ENCODE measurements around the gene SLIT3. TPM values are rescaled to one million over a fixed set of nuclear protein-coding genes. Genes with fewer than 3 reads are reported as not detected.

Gene SLIT3
- total and polyA plus RNA-seq, 4 donors = 4.6 to 48.5 (median 19.8) TPM

DNA sequence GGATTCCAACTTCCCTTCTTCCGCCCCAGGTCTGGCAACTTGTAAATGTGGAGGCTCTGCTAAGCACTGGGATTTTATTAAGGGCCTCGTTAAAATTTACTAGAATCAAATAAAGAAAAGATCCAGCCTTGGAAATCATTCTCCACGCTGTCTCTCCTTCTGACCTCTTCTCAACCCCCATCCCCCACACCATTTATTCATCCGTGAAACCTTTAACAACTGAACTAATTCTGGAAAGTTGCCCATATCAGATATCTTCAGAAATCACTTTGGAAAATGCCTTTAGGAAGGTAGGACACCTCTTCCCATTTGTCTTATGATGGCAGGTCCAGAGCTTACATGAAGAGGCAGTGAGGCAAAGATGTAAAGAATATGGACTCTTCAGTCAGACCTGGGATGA is 288.5 kb downstream of the SLIT3 start:
- Histone ChIP-seq H3K9me3 (ENCODE audit: control insufficient read depth in 4 of 4, insufficient read depth in 3 of 4, low read length in 3 of 4) (no peaks in the 10 kb centered on the region), H3K27me3 (ENCODE audit: control insufficient read depth in 3 of 3, insufficient read depth in 3 of 3, low read length in 2 of 3) (no peaks in the 10 kb centered on the region), H3K4me1 (ENCODE audit: control insufficient read depth in 5 of 5, insufficient read depth in 5 of 5, low read length in 5 of 5) (peaks cover 0 to 10% (median 2%) of the 10 kb centered on the region in 5 donors), H3K9ac (ENCODE audit: insufficient read depth in 1 of 2, low read length in 2 of 2) (no peak overlapping the region), H3K36me3 (ENCODE audit: control insufficient read depth in 4 of 4, insufficient read depth in 4 of 4, low read length in 4 of 4) (no peaks in the 10 kb centered on the region), H3K27ac (ENCODE audit: low read depth in 1 of 2, low read length in 1 of 2) (no peak overlapping the region), H3K4me3 (no peak overlapping the region)
- ATAC-seq (ENCODE audit: insufficient read depth, low FRiP score) (no peak), DNase-seq (no peak)
- 58 to 76% methylated on average over 4 of the region's 4 CpGs for WGBS, 2 donors
- TF ChIP-seq, protein P1, sequence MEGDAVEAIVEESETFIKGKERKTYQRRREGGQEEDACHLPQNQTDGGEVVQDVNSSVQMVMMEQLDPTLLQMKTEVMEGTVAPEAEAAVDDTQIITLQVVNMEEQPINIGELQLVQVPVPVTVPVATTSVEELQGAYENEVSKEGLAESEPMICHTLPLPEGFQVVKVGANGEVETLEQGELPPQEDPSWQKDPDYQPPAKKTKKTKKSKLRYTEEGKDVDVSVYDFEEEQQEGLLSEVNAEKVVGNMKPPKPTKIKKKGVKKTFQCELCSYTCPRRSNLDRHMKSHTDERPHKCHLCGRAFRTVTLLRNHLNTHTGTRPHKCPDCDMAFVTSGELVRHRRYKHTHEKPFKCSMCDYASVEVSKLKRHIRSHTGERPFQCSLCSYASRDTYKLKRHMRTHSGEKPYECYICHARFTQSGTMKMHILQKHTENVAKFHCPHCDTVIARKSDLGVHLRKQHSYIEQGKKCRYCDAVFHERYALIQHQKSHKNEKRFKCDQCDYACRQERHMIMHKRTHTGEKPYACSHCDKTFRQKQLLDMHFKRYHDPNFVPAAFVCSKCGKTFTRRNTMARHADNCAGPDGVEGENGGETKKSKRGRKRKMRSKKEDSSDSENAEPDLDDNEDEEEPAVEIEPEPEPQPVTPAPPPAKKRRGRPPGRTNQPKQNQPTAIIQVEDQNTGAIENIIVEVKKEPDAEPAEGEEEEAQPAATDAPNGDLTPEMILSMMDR (IDR thresholded peaks at IDR 0.05; ENCODE audit: control extremely low read depth, extremely low read depth) = no peak

DNA sequence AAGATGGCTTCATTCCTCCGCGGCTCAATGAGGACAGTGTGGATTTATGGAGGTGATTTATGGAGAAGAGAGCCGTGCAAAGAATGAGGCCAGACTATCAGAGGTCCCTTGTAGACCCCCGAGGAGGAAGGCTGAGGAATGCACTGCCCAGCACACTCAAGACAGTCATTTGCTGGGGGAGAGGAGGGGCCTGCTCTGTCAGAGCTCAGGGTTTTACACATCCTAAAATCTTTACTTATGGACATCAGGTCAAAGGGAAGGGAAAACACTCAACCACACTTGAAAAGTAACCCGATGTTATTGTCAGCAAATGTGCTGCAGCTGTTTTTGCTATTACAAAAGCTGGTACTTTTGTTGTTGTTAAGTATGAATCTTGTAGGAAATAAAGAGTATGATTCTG is 289.5 kb downstream of the SLIT3 start:
- WGBS, 2 donors = 52 to 69% methylated on average over 5 of the region's 5 CpGs
- DNase-seq (peak in 2 of 3 donors; percentile 67 to 74), ATAC-seq (ENCODE audit: insufficient read depth, low FRiP score) (no peak)
- Histone ChIP-seq H3K9ac (ENCODE audit: insufficient read depth in 1 of 2, low read length in 2 of 2) (no peak overlapping the region), H3K4me3 (no peak overlapping the region), H3K27ac (ENCODE audit: low read depth in 1 of 2, low read length in 1 of 2) (no peak overlapping the region), H3K36me3 (ENCODE audit: control insufficient read depth in 4 of 4, insufficient read depth in 4 of 4, low read length in 4 of 4) (no peaks in the 10 kb centered on the region), H3K9me3 (ENCODE audit: control insufficient read depth in 4 of 4, insufficient read depth in 3 of 4, low read length in 3 of 4) (no peaks in the 10 kb centered on the region), H3K27me3 (ENCODE audit: control insufficient read depth in 3 of 3, insufficient read depth in 3 of 3, low read length in 2 of 3) (no peaks in the 10 kb centered on the region), H3K4me1 (ENCODE audit: control insufficient read depth in 5 of 5, insufficient read depth in 5 of 5, low read length in 5 of 5) (peaks cover 0 to 10% (median 3%) of the 10 kb centered on the region in 5 donors)
- TF ChIP-seq, protein P1 (IDR thresholded peaks at IDR 0.05; ENCODE audit: control extremely low read depth, extremely low read depth) = no peak

DNA sequence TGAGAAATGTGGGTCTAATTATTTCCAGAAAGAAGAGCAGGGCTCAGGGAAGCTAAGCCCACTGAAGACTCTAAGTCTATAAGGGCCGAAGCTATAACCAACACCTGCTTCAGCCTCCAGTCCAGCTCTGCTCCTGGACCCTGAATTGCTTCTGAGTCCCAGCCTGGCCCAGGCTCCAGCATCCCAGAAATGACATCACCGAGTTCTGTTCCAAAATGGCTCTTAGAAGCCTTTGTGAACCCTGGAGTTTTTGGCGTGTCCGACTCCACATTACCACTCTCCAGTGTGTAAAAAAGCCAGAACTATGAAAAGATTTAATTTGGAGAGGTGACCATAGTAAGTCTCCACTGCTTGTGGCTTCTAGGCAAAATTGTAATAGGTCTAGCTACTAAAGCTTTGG is 289.9 kb downstream of the SLIT3 start:
- no peak for ATAC-seq (ENCODE audit: insufficient read depth, low FRiP score)
- no peaks in the 10 kb centered on the region for H3K9me3 ChIP-seq (ENCODE audit: control insufficient read depth in 4 of 4, insufficient read depth in 3 of 4, low read length in 3 of 4)
- no peak overlapping the region for H3K9ac ChIP-seq (ENCODE audit: insufficient read depth in 1 of 2, low read length in 2 of 2)

More for the DNA sequence above, 289.9 kb downstream of the SLIT3 start:
- no peak for DNase-seq
- Histone ChIP-seq H3K36me3 (ENCODE audit: control insufficient read depth in 4 of 4, insufficient read depth in 4 of 4, low read length in 4 of 4) (no peaks in the 10 kb centered on the region), H3K27me3 (ENCODE audit: control insufficient read depth in 3 of 3, insufficient read depth in 3 of 3, low read length in 2 of 3) (no peaks in the 10 kb centered on the region), H3K4me3 (no peak overlapping the region), H3K27ac (ENCODE audit: low read depth in 1 of 2, low read length in 1 of 2) (no peak overlapping the region), H3K4me1 (ENCODE audit: control insufficient read depth in 5 of 5, insufficient read depth in 5 of 5, low read length in 5 of 5) (peaks cover 0 to 10% (median 3%) of the 10 kb centered on the region in 5 donors)
- 77 to 93% methylated on average over 4 of the region's 4 CpGs for WGBS, 2 donors
- TF ChIP-seq, protein P1 (IDR thresholded peaks at IDR 0.05; ENCODE audit: control extremely low read depth, extremely low read depth) = no peak
